ENCODE data around the gene CASK.

GRCh38 chrX:41799661-41800060, 123.7 kb downstream of the CASK start:
- TF ChIP-seq CTCF (IDR thresholded peaks at IDR 0.05; ENCODE audit: insufficient read depth, low read length) (no peak), POLR2AphosphoS5 (IDR thresholded peaks at IDR 0.05; ENCODE audit: low read depth) (no peak), REST (IDR thresholded peaks at IDR 0.05; ENCODE audit: insufficient replicate concordance, low read depth) (no peak), SPI1 (IDR thresholded peaks at IDR 0.05; ENCODE audit: borderline replicate concordance, low read depth) (no peak)
